ENCODE data around the gene AMOTL2.

Gene AMOTL2

GRCh38 chr3:134362670-134363380, 11.4 kb downstream of the AMOTL2 start:
- TF ChIP-seq GABPA (IDR thresholded peaks at IDR 0.05; ENCODE audit: low read depth) = no peak
- no peak for TF ChIP-seq CTCF (IDR thresholded peaks at IDR 0.05; ENCODE audit: insufficient read depth, low read length)
- TF ChIP-seq, protein P1, sequence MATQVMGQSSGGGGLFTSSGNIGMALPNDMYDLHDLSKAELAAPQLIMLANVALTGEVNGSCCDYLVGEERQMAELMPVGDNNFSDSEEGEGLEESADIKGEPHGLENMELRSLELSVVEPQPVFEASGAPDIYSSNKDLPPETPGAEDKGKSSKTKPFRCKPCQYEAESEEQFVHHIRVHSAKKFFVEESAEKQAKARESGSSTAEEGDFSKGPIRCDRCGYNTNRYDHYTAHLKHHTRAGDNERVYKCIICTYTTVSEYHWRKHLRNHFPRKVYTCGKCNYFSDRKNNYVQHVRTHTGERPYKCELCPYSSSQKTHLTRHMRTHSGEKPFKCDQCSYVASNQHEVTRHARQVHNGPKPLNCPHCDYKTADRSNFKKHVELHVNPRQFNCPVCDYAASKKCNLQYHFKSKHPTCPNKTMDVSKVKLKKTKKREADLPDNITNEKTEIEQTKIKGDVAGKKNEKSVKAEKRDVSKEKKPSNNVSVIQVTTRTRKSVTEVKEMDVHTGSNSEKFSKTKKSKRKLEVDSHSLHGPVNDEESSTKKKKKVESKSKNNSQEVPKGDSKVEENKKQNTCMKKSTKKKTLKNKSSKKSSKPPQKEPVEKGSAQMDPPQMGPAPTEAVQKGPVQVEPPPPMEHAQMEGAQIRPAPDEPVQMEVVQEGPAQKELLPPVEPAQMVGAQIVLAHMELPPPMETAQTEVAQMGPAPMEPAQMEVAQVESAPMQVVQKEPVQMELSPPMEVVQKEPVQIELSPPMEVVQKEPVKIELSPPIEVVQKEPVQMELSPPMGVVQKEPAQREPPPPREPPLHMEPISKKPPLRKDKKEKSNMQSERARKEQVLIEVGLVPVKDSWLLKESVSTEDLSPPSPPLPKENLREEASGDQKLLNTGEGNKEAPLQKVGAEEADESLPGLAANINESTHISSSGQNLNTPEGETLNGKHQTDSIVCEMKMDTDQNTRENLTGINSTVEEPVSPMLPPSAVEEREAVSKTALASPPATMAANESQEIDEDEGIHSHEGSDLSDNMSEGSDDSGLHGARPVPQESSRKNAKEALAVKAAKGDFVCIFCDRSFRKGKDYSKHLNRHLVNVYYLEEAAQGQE (IDR thresholded peaks at IDR 0.05; ENCODE audit: insufficient replicate concordance, low read depth) = no peak
- TF ChIP-seq SPI1 (IDR thresholded peaks at IDR 0.05; ENCODE audit: borderline replicate concordance, low read depth) = no peak
- no peak for TF ChIP-seq POLR2AphosphoS5 (IDR thresholded peaks at IDR 0.05; ENCODE audit: low read depth)
- no peak for DNase-seq (ENCODE audit: low read depth in 1 of 2, low spot score in 1 of 2)
- H3K27me3 ChIP-seq (ENCODE audit: insufficient read depth, poor library complexity, severe bottlenecking) = peaks cover 19% of the 10 kb centered on the region
- no peak overlapping the region for H3K27ac ChIP-seq (replicated peaks)
- H3K4me3 ChIP-seq (replicated peaks; ENCODE audit: insufficient read depth, low read length) = no peak overlapping the region

DNA sequence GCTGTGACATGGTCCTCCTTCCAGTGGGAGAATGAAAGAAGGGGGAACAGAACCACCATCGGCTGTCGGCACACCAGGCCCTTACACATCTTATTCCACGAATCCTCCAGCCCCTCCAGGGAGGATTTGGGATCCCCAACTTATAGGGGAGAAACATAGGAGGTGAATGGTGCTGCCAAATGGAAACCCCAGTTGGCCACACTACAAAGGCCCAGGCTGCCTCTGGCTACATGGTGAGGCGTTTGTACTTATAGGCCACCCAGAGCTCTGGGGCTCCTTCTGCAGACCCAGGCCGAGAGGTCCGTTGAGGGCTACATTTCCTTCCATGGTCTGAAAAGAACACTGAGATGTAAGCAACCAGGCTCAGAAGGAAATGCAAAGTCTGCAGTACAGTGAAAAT, 12.0 kb downstream of the AMOTL2 start:
- TF ChIP-seq CTCF (IDR thresholded peaks at IDR 0.05; ENCODE audit: insufficient read depth, low read length) (no peak), POLR2AphosphoS5 (IDR thresholded peaks at IDR 0.05; ENCODE audit: low read depth) (no peak), SPI1 (IDR thresholded peaks at IDR 0.05; ENCODE audit: borderline replicate concordance, low read depth) (no peak), GABPA (IDR thresholded peaks at IDR 0.05; ENCODE audit: low read depth) (no peak)
- TF ChIP-seq, protein P1 (IDR thresholded peaks at IDR 0.05; ENCODE audit: insufficient replicate concordance, low read depth) = no peak
- H3K4me3 ChIP-seq (replicated peaks; ENCODE audit: insufficient read depth, low read length) = no peak overlapping the region
- no peak overlapping the region for H3K27ac ChIP-seq (replicated peaks)
- peaks cover 19% of the 10 kb centered on the region for H3K27me3 ChIP-seq (ENCODE audit: insufficient read depth, poor library complexity, severe bottlenecking)
- no peak for DNase-seq (ENCODE audit: low read depth in 1 of 2, low spot score in 1 of 2)

GRCh38 chr3:134361162-134361835, 12.9 kb downstream of the AMOTL2 start:
- TF ChIP-seq, protein P1 (IDR thresholded peaks at IDR 0.05; ENCODE audit: insufficient replicate concordance, low read depth) = no peak
- no peak for TF ChIP-seq POLR2AphosphoS5 (IDR thresholded peaks at IDR 0.05; ENCODE audit: low read depth)
- TF ChIP-seq SPI1 (IDR thresholded peaks at IDR 0.05; ENCODE audit: borderline replicate concordance, low read depth) = no peak
- no peak for TF ChIP-seq CTCF (IDR thresholded peaks at IDR 0.05; ENCODE audit: insufficient read depth, low read length)
- TF ChIP-seq GABPA (IDR thresholded peaks at IDR 0.05; ENCODE audit: low read depth) = no peak
- DNase-seq (ENCODE audit: low read depth in 1 of 2, low spot score in 1 of 2) = no peak
- H3K27ac ChIP-seq (replicated peaks) = no peak overlapping the region
- H3K4me3 ChIP-seq (replicated peaks; ENCODE audit: insufficient read depth, low read length) = no peak overlapping the region
- H3K27me3 ChIP-seq (ENCODE audit: insufficient read depth, poor library complexity, severe bottlenecking) = peaks cover 21% of the 10 kb centered on the region

Measured in HL-60 (cell line).